GM12874 (cell line): ENCODE measurements around the gene BACH2.

Experiments used
- TF ChIP-seq, protein P1 (sequence below): IDR thresholded peaks from 2 replicates; pipeline ENCODE4 v1.5.1; 2011; ENCODE audit warnings: low read depth, mild to moderate bottlenecking, control low read depth, low read length, moderate library complexity; ENCODE audit not compliant: insufficient read depth

BACH2 gene

DNA sequence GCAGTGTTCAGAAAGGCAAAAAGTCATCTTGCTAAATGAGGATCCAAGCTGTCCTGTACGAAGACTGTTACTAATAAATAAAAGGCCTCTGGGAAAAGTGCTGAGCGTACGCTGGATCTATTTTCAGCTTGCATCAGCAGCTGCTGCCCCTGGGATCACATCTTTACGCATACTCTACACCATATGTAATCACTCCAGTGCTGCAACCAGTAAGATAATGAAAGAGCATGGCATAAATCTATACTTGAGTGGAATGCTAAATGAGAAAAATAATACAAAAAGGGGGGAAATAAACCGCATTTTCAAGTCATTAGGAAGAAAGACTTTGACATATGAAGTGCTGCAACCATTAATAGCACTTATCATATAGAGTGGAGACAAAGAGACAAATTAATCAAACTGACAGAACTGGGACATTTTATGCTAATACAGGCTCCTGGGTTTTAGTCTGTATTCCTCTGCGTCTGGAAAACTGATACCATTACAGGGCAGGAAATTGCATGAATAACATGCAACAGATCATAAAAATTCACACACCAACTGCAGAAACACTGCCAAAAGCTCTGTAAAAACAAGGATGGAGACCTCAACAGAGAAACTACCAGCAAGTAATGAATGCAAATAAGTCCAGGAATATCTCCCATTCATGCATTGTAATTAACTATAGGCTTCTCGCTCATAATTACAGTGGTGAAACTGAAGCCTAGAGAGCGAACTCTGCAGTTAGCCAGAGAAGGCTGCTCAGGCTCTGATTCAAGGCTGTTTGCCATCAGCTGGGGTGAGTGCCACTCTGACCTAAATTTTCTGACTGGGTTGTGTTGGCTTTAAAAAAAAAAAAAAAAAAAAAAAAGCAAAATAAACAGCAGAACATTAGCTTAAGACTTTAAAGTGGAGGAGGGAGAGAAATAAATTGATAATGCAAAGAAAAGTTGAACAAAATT lies 318.6 kb downstream of the BACH2 start:
- TF ChIP-seq, protein P1, sequence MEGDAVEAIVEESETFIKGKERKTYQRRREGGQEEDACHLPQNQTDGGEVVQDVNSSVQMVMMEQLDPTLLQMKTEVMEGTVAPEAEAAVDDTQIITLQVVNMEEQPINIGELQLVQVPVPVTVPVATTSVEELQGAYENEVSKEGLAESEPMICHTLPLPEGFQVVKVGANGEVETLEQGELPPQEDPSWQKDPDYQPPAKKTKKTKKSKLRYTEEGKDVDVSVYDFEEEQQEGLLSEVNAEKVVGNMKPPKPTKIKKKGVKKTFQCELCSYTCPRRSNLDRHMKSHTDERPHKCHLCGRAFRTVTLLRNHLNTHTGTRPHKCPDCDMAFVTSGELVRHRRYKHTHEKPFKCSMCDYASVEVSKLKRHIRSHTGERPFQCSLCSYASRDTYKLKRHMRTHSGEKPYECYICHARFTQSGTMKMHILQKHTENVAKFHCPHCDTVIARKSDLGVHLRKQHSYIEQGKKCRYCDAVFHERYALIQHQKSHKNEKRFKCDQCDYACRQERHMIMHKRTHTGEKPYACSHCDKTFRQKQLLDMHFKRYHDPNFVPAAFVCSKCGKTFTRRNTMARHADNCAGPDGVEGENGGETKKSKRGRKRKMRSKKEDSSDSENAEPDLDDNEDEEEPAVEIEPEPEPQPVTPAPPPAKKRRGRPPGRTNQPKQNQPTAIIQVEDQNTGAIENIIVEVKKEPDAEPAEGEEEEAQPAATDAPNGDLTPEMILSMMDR = no peak

DNA sequence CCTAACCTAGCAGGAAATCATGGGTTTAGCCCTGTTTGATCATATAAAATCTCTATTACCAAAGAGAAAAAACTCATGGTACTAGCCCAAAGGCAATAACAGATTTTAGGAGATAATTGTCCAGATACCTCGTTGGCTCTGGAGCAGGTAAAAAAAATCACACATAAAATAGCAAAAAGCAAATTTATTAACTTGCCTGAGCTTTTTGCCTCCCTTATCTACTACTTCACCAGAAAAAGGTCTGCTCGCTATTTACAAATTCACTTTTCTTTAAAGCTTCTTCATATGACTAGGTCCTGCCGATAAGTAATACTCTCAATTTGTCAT lies 320.0 kb downstream of the BACH2 start:
- TF ChIP-seq, protein P1 = no peak

DNA sequence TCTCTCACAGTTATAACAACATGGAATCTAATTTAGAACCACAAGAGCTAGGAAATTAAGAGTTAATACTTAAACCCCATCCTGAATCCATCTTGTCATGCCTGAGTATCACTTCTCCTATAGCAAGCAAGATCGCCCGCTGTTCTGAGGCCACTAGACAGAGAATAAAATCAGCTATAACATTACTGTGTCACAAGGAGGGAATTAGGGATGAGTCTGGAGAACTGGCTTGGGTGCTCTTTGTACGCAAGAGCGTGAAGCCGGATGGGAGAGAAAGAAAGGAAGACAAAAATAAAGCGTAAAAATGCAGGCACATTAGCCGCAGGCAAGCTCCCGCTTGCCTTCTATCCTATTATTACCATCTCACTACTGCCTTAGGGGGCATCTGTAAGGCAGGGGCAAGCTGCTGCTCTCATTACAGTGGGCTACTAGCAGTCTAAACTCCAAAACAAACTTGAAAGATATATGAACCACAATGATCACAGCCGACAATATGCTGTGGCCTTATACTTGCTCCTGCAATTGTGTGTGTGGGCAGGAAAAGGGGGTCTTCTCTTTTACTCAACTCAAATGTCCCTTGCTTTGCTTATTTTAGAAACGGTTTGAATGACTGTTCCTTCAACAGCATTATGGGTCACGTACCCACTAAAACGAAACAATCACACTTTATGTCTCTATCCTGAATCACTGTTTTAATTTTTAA lies 320.5 kb downstream of the BACH2 start:
- TF ChIP-seq, protein P1 = no peak

DNA sequence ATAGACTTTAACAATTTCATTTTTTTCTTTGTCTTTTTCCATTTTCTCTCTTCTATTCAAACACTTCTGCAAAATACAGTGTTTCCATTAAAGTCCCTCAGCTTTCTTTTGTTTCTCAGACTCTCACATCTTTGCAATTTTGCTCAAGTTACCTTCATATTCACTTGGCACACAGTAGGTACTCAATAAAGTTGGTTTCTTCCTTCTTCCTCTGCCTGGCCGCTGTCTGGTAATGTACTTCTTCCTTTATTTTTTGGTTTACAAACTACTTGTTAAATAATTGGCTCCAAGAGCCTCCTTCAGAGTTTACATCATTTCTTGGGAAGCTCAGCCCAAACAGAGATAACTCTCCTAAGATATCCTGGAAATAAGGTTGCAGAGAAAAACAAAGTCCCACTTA lies 321.3 kb downstream of the BACH2 start:
- TF ChIP-seq, protein P1 = no peak

DNA sequence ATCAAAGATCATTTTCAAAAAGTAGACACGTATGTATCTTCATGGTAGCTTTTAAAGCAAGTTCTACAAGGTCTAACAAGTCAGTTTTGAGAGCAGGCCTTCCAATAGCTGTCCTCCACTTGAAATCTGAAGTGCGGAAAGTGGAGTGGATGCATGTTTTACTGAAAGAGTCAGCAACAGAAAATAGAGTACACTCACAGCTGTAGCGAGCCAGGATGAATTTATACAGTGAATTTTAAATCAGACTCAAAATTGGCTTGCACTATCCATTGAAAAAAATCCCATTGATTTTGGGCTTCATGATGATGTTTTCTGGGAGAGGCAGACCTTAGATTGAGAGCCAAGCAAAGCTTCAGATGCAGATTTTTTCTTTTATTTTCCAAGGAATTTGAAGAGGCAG lies 321.8 kb downstream of the BACH2 start:
- TF ChIP-seq, protein P1 = no peak

DNA sequence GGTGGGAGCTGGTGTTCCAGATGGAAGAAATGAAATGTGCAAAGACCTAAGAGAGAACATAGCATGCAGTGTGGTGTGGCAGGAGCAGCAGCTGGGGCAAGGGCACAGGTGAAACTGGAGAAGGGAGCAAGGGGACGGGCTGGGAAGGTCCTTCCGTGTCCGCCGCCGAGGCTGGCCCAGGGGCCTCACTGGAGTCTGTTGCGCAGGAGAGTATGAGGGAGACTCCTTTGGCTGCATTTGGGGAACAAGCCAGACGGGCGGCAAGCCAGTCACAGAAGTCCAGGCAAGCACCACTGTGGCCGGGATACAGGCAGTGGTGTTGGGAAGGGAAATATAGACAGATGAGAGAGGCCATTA lies 324.6 kb downstream of the BACH2 start:
- TF ChIP-seq, protein P1 = no peak

DNA sequence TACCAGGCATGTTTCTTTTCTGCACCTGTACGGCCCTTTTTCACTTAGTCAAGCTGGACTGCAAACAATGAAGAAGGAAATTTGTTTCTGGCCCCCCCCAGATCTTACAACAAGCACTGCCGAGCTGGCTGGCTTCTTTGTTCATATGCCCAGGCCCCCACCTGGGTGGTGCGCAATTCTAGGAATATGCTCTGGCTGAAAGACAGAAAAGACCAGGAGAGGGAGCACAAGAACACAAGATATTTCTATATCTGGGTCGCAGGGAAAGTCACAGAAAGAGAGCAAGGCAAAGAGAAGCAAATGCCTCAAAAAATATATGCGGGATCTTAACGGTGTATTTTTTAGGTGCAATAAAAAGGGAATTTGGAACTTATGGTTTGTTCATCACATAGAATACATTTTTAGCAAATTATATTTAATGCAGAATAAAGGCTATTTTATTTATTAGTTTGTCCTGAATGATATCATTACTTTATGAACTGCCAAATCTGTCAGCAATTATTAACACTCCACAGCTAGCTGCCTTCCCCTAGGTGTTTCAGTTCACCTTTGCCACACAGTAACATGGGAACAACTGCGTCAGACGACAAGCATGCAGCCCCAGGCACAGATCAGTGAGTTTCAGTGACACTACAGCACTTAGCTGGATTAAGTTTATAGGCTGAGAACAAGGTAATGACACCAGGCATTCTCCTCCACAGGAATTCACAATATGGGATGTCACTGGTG lies 325.9 kb downstream of the BACH2 start:
- TF ChIP-seq, protein P1 = no peak
